HG02678 (cell line): ENCODE measurements around the gene IGF2BP2.
"Not testable (repeated sequence)": the region's sequence is repeated elsewhere in the genome, so short reads cannot be mapped to it uniquely, and the experiment has no call there.

Experiments
- ATAC-seq: cut with Tn5 transposase; IDR thresholded peaks from one replicate; pipeline ENCODE4 v1.9.1; 2021; ENCODE audit warnings: mild to moderate bottlenecking, moderate library complexity; ENCODE audit not compliant: unreplicated experiment

The IGF2BP2 gene

GRCh38 chr3:185716436-185717108, 108.3 kb downstream of the IGF2BP2 start:
- ATAC-seq, result no peak

- no peak for ATAC-seq
Measured at GRCh38 chr3:185715091-185715490, 109.8 kb downstream of the IGF2BP2 start.

GRCh38 chr3:185714085-185714484, 110.8 kb downstream of the IGF2BP2 start:
- no peak for ATAC-seq

- no peak for ATAC-seq
Measured at GRCh38 chr3:185713015-185713414, 111.8 kb downstream of the IGF2BP2 start.

- no peak for ATAC-seq
Measured at GRCh38 chr3:185712337-185712736, 112.5 kb downstream of the IGF2BP2 start.

GRCh38 chr3:185711255-185711870, 113.5 kb downstream of the IGF2BP2 start:
- no peak for ATAC-seq

- ATAC-seq, result no peak
Measured at GRCh38 chr3:185709251-185709955, 115.4 kb downstream of the IGF2BP2 start.

- no peak for ATAC-seq
Measured at GRCh38 chr3:185708392-185708791, 116.5 kb downstream of the IGF2BP2 start.

- ATAC-seq, result no peak
Measured at GRCh38 chr3:185705498-185705897, 119.3 kb downstream of the IGF2BP2 start.

- ATAC-seq, result no peak
Measured at GRCh38 chr3:185702262-185703225, 122.3 kb downstream of the IGF2BP2 start.

- ATAC-seq, result no peak
Measured at GRCh38 chr3:185701611-185702261, 123.1 kb downstream of the IGF2BP2 start.

GRCh38 chr3:185699927-185700326, 124.9 kb downstream of the IGF2BP2 start:
- ATAC-seq, result no peak

GRCh38 chr3:185697228-185697627, 127.6 kb downstream of the IGF2BP2 start:
- ATAC-seq, result not testable (repeated sequence)

- no peak for ATAC-seq
Measured at GRCh38 chr3:185696039-185696438, 128.8 kb downstream of the IGF2BP2 start.

GRCh38 chr3:185693985-185694653, 130.7 kb downstream of the IGF2BP2 start:
- no peak for ATAC-seq

GRCh38 chr3:185691622-185692021, 133.2 kb downstream of the IGF2BP2 start:
- no peak for ATAC-seq

- no peak for ATAC-seq
Measured at GRCh38 chr3:185687271-185687878, 137.5 kb downstream of the IGF2BP2 start.

- ATAC-seq, result no peak
Measured at GRCh38 chr3:185685231-185686035, 139.4 kb downstream of the IGF2BP2 start.

GRCh38 chr3:185680231-185680630, 144.6 kb downstream of the IGF2BP2 start:
- no peak for ATAC-seq
